Liver (tissue), 9 donors: ENCODE measurements around the gene WAPL. TPM values are rescaled to one million over a fixed set of nuclear protein-coding genes. Genes with fewer than 3 reads are reported as not detected.

Experiments used
- DNase-seq: peaks from one replicate; pipeline ENCODE4 v3.0.0-alpha.2; 2017; ENCODE audit warnings: low spot score
- H3K27ac ChIP-seq, 2 donors: one replicate each; pipeline ENCODE4 v1.7.0; 2013; ENCODE audit warnings: inconsistent platforms in 2 of 2, low read length in 2 of 2, control low read depth in 1 of 2, low read depth in 1 of 2, mild to moderate bottlenecking in 1 of 2
- H3K27me3 ChIP-seq, 4 donors: one replicate each; pipeline versions ENCODE4 v1.6.1 to v1.7.0; 2013; ENCODE audit warnings: low read length in 3 of 4, inconsistent platforms in 1 of 4, mild to moderate bottlenecking in 1 of 4, moderate library complexity in 1 of 4; ENCODE audit not compliant: control insufficient read depth in 4 of 4, insufficient read depth in 4 of 4
- H3K36me3 ChIP-seq, 4 donors: one replicate each; pipeline versions ENCODE4 v1.6.1 to v1.7.0; 2013; ENCODE audit warnings: low read length in 3 of 4, mild to moderate bottlenecking in 3 of 4, low read depth in 1 of 4, moderate library complexity in 1 of 4; ENCODE audit not compliant: control insufficient read depth in 4 of 4, insufficient read depth in 3 of 4
- H3K4me1 ChIP-seq, 4 donors: one replicate each; pipeline versions ENCODE4 v1.6.1 to v1.7.0; 2013; ENCODE audit warnings: low read length in 3 of 4, mild to moderate bottlenecking in 3 of 4, moderate library complexity in 1 of 4; ENCODE audit not compliant: control insufficient read depth in 4 of 4, insufficient read depth in 4 of 4
- H3K4me3 ChIP-seq, 3 donors: one replicate each; pipeline versions ENCODE4 v1.6.1 to v1.7.0; 2013; ENCODE audit warnings: low read length in 3 of 3, control low read depth in 1 of 3, low read depth in 1 of 3, mild to moderate bottlenecking in 1 of 3
- H3K9ac ChIP-seq, 2 donors: one replicate each; pipeline ENCODE4 v1.7.0; 2013; ENCODE audit warnings: low read length in 2 of 2, mild to moderate bottlenecking in 2 of 2, moderate library complexity in 2 of 2, control low read depth in 1 of 2, low read depth in 1 of 2
- H3K9me3 ChIP-seq, 4 donors: one replicate each; pipeline versions ENCODE4 v1.6.1 to v1.7.0; 2013; ENCODE audit warnings: low read length in 3 of 4; ENCODE audit not compliant: control insufficient read depth in 4 of 4
- EGR1 ChIP-seq, 2 donors: IDR thresholded peaks; 2 replicates each; pipeline ENCODE4 v1.6.1; 2016 to 2018; ENCODE audit warnings: antibody characterized with exemption in 2 of 2, low read depth in 2 of 2
- FOXA1 ChIP-seq: IDR thresholded peaks from 2 replicates; pipeline ENCODE4 v1.6.1; 2016; ENCODE audit warnings: antibody characterized with exemption
- FOXA2 ChIP-seq: IDR thresholded peaks from 2 replicates; pipeline ENCODE4 v1.6.1; 2016; ENCODE audit warnings: antibody characterized with exemption
- GABPA ChIP-seq, 2 donors: IDR thresholded peaks in 1 of 2; conservative IDR thresholded peaks in 1 of 2; 2 replicates each; pipeline ENCODE4 v1.6.1; 2016; ENCODE audit warnings: antibody characterized with exemption in 2 of 2, mild to moderate bottlenecking in 1 of 2, moderate library complexity in 1 of 2
- HNF4A ChIP-seq, 2 donors: conservative IDR thresholded peaks; 2 replicates each; pipeline ENCODE4 v1.6.1; 2016; ENCODE audit warnings: antibody characterized with exemption in 2 of 2, mild to moderate bottlenecking in 2 of 2
- HNF4G ChIP-seq: IDR thresholded peaks from 2 replicates; pipeline ENCODE4 v1.6.1; 2016; ENCODE audit warnings: antibody characterized with exemption
- JUND ChIP-seq, 2 donors: IDR thresholded peaks; 2 replicates each; pipeline ENCODE4 v1.6.1; 2016; ENCODE audit warnings: antibody characterized with exemption in 2 of 2
- NR2F2 ChIP-seq: IDR thresholded peaks from 2 replicates; pipeline ENCODE4 v1.6.1; 2016; ENCODE audit warnings: antibody characterized with exemption
- RAD21 ChIP-seq, 2 donors: IDR thresholded peaks; 2 replicates each; pipeline ENCODE4 v1.6.1; 2016; ENCODE audit warnings: antibody characterized with exemption in 2 of 2, mild to moderate bottlenecking in 2 of 2
- RXRA ChIP-seq, 2 donors: IDR thresholded peaks; 2 replicates each; pipeline ENCODE4 v1.6.1; 2017 to 2018; ENCODE audit warnings: antibody characterized with exemption in 2 of 2, mild to moderate bottlenecking in 1 of 2
- SP1 ChIP-seq: IDR thresholded peaks from 2 replicates; pipeline ENCODE4 v1.6.1; 2018; ENCODE audit warnings: antibody characterized with exemption, mild to moderate bottlenecking
- TAF1 ChIP-seq: conservative IDR thresholded peaks from 2 replicates; pipeline ENCODE4 v1.6.1; 2016; ENCODE audit warnings: antibody characterized with exemption, mild to moderate bottlenecking
- YY1 ChIP-seq: IDR thresholded peaks from 2 replicates; pipeline ENCODE4 v1.6.1; 2016; ENCODE audit warnings: antibody characterized with exemption, mild to moderate bottlenecking
- ZBTB33 ChIP-seq: IDR thresholded peaks from 2 replicates; pipeline ENCODE4 v1.6.1; 2016; ENCODE audit warnings: antibody characterized with exemption
- WGBS: extraction: QIAGEN DNeasy Blood & Tissue Kit; methylation state at CpG from one replicate; pipeline ENCODE4 v1.1.7; 2013; 5-methylcytosine and 5-hydroxymethylcytosine counted together
- polyA plus RNA-seq, 2 donors: library from polyadenylated mRNA; stranded (reverse) in 1 of 2; unstranded in 1 of 2; fragments of 200-250 nt in 1 of 2; fragments of >200 nt in 1 of 2; fragmentation: Nextera tagmentation in 1 of 2; extraction: Ambion mirVana in 1 of 2; gene quantifications; one replicate each; pipeline versions ENCODE4 v1.2.1 to v1.2.3, GENCODE V29; 2013 to 2015
- total RNA-seq, 2 donors: library from RNA; depleted of rRNA; stranded (reverse); fragments of >200 nt; gene quantifications; one replicate each; pipeline ENCODE4 v1.2.3, GENCODE V29; 2014
- TF ChIP-seq, protein P1 (sequence below): IDR thresholded peaks from 2 replicates; pipeline ENCODE4 v1.6.1; 2016; ENCODE audit warnings: antibody characterized with exemption, mild to moderate bottlenecking
- TF ChIP-seq, protein P2 (sequence below): fragments of 150-350 bp; IDR thresholded peaks from 2 replicates; pipeline ENCODE4 v1.5.1; 2017; ENCODE audit warnings: improper control_type of control experiment, low read depth, low read length; ENCODE audit not compliant: missing input control
- TF ChIP-seq, protein P3 (sequence below): IDR thresholded peaks from 2 replicates; pipeline ENCODE4 v1.6.1; 2016; ENCODE audit warnings: antibody characterized with exemption
- TF ChIP-seq, protein P4 (sequence below): IDR thresholded peaks from 2 replicates; pipeline ENCODE4 v1.6.1; 2016; ENCODE audit warnings: antibody characterized with exemption
- donor health status: healthy.
- donor health status: healthy.
- donor health status: healthy.
- donor health status: healthy.
- donor health status: healthy.

WAPL gene
- total and polyA plus RNA-seq, 4 donors, result 9.7 to 37.9 (median 24.0) TPM

DNA sequence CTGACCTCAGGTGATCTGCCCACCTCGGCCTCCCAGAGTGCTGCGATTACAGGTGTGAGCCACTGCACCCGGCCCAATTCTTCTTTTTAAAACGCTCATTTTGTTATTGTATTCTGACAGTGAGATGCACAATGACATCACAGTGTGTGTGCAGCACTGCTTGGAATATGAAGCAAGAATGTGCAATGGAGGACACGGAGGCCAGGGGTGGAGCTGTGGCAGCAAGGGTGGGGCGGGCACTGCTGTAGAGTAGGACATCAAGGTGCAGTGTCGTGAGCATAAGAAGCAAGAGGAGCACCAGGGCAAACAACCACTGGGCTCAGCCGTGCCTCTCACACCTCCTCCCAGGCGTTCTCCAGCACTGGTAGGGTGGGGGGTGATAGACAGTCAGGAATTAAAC is 128.2 kb downstream of the WAPL start (continued):
- TF ChIP-seq, protein P1, sequence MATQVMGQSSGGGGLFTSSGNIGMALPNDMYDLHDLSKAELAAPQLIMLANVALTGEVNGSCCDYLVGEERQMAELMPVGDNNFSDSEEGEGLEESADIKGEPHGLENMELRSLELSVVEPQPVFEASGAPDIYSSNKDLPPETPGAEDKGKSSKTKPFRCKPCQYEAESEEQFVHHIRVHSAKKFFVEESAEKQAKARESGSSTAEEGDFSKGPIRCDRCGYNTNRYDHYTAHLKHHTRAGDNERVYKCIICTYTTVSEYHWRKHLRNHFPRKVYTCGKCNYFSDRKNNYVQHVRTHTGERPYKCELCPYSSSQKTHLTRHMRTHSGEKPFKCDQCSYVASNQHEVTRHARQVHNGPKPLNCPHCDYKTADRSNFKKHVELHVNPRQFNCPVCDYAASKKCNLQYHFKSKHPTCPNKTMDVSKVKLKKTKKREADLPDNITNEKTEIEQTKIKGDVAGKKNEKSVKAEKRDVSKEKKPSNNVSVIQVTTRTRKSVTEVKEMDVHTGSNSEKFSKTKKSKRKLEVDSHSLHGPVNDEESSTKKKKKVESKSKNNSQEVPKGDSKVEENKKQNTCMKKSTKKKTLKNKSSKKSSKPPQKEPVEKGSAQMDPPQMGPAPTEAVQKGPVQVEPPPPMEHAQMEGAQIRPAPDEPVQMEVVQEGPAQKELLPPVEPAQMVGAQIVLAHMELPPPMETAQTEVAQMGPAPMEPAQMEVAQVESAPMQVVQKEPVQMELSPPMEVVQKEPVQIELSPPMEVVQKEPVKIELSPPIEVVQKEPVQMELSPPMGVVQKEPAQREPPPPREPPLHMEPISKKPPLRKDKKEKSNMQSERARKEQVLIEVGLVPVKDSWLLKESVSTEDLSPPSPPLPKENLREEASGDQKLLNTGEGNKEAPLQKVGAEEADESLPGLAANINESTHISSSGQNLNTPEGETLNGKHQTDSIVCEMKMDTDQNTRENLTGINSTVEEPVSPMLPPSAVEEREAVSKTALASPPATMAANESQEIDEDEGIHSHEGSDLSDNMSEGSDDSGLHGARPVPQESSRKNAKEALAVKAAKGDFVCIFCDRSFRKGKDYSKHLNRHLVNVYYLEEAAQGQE, result no peak
- no peak for TF ChIP-seq TAF1

DNA sequence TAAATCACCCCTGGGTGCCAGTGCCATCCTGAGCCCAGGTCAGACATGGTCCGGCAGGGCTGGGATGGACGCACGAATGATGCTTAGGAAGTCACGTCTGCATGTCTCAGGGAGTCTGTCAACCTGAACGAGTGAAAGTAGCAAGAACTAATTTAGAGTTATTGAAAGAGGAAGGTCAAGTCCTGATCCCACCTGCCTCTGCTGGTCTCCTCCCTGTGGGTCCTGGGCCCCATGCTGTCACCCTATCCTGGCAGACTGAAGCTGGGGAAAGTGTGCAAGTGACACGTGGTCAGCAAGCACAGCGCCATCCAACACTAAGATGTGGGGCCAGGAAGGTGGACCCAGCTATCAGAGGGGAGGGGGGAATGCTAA is 128.9 kb downstream of the WAPL start:
- H3K9me3 ChIP-seq, result no peaks in the 10 kb centered on the region
- no peak overlapping the region for H3K9ac ChIP-seq
- no peaks in the 10 kb centered on the region for H3K27me3 ChIP-seq
- no peaks in the 10 kb centered on the region for H3K36me3 ChIP-seq
- TF ChIP-seq TAF1 (no peak), FOXA1 (no peak), JUND (IDR thresholded peaks at IDR 0.05) (no peak), SP1 (no peak), FOXA2 (no peak), EGR1 (IDR thresholded peaks at IDR 0.05; ENCODE audit: low read depth in 2 of 2) (no peak), YY1 (no peak), RAD21 (IDR thresholded peaks at IDR 0.05) (no peak), HNF4A (conservative IDR thresholded peaks at IDR 0.05) (no peak), RXRA (IDR thresholded peaks at IDR 0.05) (no peak), HNF4G (no peak), ZBTB33 (no peak), NR2F2 (no peak), GABPA (IDR thresholded peaks at IDR 0.05 in 1 of 2, conservative IDR thresholded peaks at IDR 0.05 in 1 of 2) (no peak)
- TF ChIP-seq, protein P2, sequence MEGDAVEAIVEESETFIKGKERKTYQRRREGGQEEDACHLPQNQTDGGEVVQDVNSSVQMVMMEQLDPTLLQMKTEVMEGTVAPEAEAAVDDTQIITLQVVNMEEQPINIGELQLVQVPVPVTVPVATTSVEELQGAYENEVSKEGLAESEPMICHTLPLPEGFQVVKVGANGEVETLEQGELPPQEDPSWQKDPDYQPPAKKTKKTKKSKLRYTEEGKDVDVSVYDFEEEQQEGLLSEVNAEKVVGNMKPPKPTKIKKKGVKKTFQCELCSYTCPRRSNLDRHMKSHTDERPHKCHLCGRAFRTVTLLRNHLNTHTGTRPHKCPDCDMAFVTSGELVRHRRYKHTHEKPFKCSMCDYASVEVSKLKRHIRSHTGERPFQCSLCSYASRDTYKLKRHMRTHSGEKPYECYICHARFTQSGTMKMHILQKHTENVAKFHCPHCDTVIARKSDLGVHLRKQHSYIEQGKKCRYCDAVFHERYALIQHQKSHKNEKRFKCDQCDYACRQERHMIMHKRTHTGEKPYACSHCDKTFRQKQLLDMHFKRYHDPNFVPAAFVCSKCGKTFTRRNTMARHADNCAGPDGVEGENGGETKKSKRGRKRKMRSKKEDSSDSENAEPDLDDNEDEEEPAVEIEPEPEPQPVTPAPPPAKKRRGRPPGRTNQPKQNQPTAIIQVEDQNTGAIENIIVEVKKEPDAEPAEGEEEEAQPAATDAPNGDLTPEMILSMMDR, result no peak
- TF ChIP-seq, protein P1, result no peak
- TF ChIP-seq, protein P3, sequence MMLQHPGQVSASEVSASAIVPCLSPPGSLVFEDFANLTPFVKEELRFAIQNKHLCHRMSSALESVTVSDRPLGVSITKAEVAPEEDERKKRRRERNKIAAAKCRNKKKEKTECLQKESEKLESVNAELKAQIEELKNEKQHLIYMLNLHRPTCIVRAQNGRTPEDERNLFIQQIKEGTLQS, result no peak
- TF ChIP-seq, protein P4, sequence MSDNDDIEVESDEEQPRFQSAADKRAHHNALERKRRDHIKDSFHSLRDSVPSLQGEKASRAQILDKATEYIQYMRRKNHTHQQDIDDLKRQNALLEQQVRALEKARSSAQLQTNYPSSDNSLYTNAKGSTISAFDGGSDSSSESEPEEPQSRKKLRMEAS, result no peak
- no peak overlapping the region for H3K27ac ChIP-seq
- WGBS, result 82% methylated on average over 7 of the region's 7 CpGs
- no peak overlapping the region for H3K4me3 ChIP-seq
- peaks cover 0 to 8% (median 4%) of the 10 kb centered on the region in 4 donors for H3K4me1 ChIP-seq
- no peak for DNase-seq
